Uterus (tissue), 4 donors: ENCODE measurements around the gene FOSL2. TPM values are rescaled to one million over a fixed set of nuclear protein-coding genes. Genes with fewer than 3 reads are reported as not detected.
A peak's percentile ranks its signal among the peaks of the same experiment; 100 is the strongest.

Experiments used
- DNase-seq, 2 donors: peaks; one replicate each; pipeline ENCODE4 v3.0.0-alpha.2; 2019 to 2020
- H3K27ac ChIP-seq, 2 donors: fragments of 200-600 bp; sonication (generic); 1 replicate in 1 of 2; 2 replicates in 1 of 2; pipeline ENCODE4 v1.5.1; 2016 to 2018
- H3K27me3 ChIP-seq, 2 donors: fragments of 200-600 bp; sonication (generic); one replicate each; pipeline ENCODE4 v1.5.1; 2018 to 2019; ENCODE audit warnings: control low read depth in 1 of 2
- H3K36me3 ChIP-seq, 2 donors: fragments of 200-600 bp; sonication (generic); one replicate each; pipeline ENCODE4 v1.5.1; 2019; ENCODE audit warnings: control low read depth in 1 of 2
- H3K4me1 ChIP-seq, 2 donors: fragments of 200-600 bp; sonication (generic); one replicate each; pipeline ENCODE4 v1.5.1; 2018 to 2019; ENCODE audit warnings: control low read depth in 1 of 2
- H3K4me3 ChIP-seq, 2 donors: fragments of 200-600 bp; sonication (generic); 1 replicate in 1 of 2; 2 replicates in 1 of 2; pipeline ENCODE4 v1.5.1; 2018 to 2019; ENCODE audit warnings: mild to moderate bottlenecking in 1 of 2
- H3K9me3 ChIP-seq, 2 donors: fragments of 200-600 bp; sonication (generic); one replicate each; pipeline ENCODE4 v1.5.1; 2019; ENCODE audit warnings: control low read depth in 1 of 2
- CTCF ChIP-seq, 4 experiments: fragments of 200-600 bp in 2 of 4; fragments of 450-650 bp in 2 of 4; sonication (generic) in 2 of 4; IDR thresholded peaks; one replicate each; pipeline ENCODE4 v1.5.1; 2016 to 2019; ENCODE audit warnings: antibody characterized with exemption in 4 of 4, mild to moderate bottlenecking in 2 of 4, moderate library complexity in 1 of 4
- POLR2A ChIP-seq, 2 donors: fragments of 450-650 bp; IDR thresholded peaks; one replicate each; pipeline ENCODE4 v1.6.1; 2016; ENCODE audit warnings: antibody characterized with exemption in 2 of 2, mild to moderate bottlenecking in 1 of 2, moderate library complexity in 1 of 2
- intact Hi-C: fragments of 100-400 bp; cut with DNase I; formaldehyde crosslinking; loops from one replicate; pipeline ENCODE4 v1.15.1; 2023; ENCODE audit warnings: low total_unique reads
- total RNA-seq, 4 donors: library from RNA; depleted of rRNA in 3 of 4; stranded (reverse); fragments of >200 nt in 3 of 4; gene quantifications; one replicate each; pipeline versions ENCODE4 v1.1.0 to v1.2.4, GENCODE V29; 2014 to 2023
- donor health status: DM: yes; HTN: yes; CAD: no.

Gene FOSL2
- total RNA-seq, 4 donors from 2014 or later: 39.8 to 134 (median 58.7) TPM

- no peaks in the 10 kb centered on the region for H3K9me3 ChIP-seq
- H3K27ac ChIP-seq: no peak overlapping the region
- no peaks in the 10 kb centered on the region for H3K27me3 ChIP-seq
- TF ChIP-seq CTCF (IDR thresholded peaks at IDR 0.05) (no peak), POLR2A (IDR thresholded peaks at IDR 0.05) (no peak)
- intact Hi-C loops: no loop called here
- peaks cover 19 to 27% of the 10 kb centered on the region in 2 donors for H3K4me1 ChIP-seq
- no peak overlapping the region for H3K4me3 ChIP-seq
- no peaks in the 10 kb centered on the region for H3K36me3 ChIP-seq
- no peak for DNase-seq
Measured at GRCh38 chr2:28411956-28412609, 19.4 kb downstream of the FOSL2 start.

GRCh38 chr2:28412625-28413151 is 20.0 kb downstream of the FOSL2 start:
- Histone ChIP-seq H3K4me3 (no peak overlapping the region), H3K9me3 (no peaks in the 10 kb centered on the region), H3K4me1 (peaks cover 16 to 22% of the 10 kb centered on the region in 2 donors), H3K27ac (peak overlapping the region in 1 of 2 donors; percentile 40), H3K36me3 (no peaks in the 10 kb centered on the region), H3K27me3 (no peaks in the 10 kb centered on the region)
- TF ChIP-seq CTCF (IDR thresholded peaks at IDR 0.05) (no peak), POLR2A (IDR thresholded peaks at IDR 0.05) (no peak)
- DNase-seq: no peak
- intact Hi-C loops: no loop called here

- Histone ChIP-seq H3K4me1 (peaks cover 10 to 16% of the 10 kb centered on the region in 2 donors), H3K9me3 (no peaks in the 10 kb centered on the region), H3K36me3 (no peaks in the 10 kb centered on the region), H3K4me3 (no peak overlapping the region), H3K27ac (peak overlapping the region in 1 of 2 donors; percentile 40), H3K27me3 (no peaks in the 10 kb centered on the region)
- intact Hi-C loops: no loop called here
- no peak for DNase-seq
- TF ChIP-seq CTCF (IDR thresholded peaks at IDR 0.05): no peak
- no peak for TF ChIP-seq POLR2A (IDR thresholded peaks at IDR 0.05)
Measured at GRCh38 chr2:28413152-28413898, 20.7 kb downstream of the FOSL2 start.

GRCh38 chr2:28413899-28414295 is 21.2 kb downstream of the FOSL2 start:
- no peak for DNase-seq
- peaks cover 10% of the 10 kb centered on the region in 2 donors for H3K4me1 ChIP-seq
- no peaks in the 10 kb centered on the region for H3K9me3 ChIP-seq
- no peaks in the 10 kb centered on the region for H3K36me3 ChIP-seq
- TF ChIP-seq POLR2A (IDR thresholded peaks at IDR 0.05) (no peak), CTCF (IDR thresholded peaks at IDR 0.05) (no peak)
- intact Hi-C loops: no loop called here
- peak overlapping the region in 1 of 2 donors; percentile 40 for H3K27ac ChIP-seq
- H3K27me3 ChIP-seq: no peaks in the 10 kb centered on the region
- H3K4me3 ChIP-seq: no peak overlapping the region

- H3K36me3 ChIP-seq: no peaks in the 10 kb centered on the region
- peak overlapping the region; percentile 9 to 40 for H3K27ac ChIP-seq
- H3K27me3 ChIP-seq: no peaks in the 10 kb centered on the region
- H3K4me3 ChIP-seq: no peak overlapping the region
- intact Hi-C loops: no loop called here
- H3K9me3 ChIP-seq: no peaks in the 10 kb centered on the region
- peaks cover 4 to 6% of the 10 kb centered on the region in 2 donors for H3K4me1 ChIP-seq
- no peak for DNase-seq
- TF ChIP-seq CTCF (IDR thresholded peaks at IDR 0.05): no peak
- TF ChIP-seq POLR2A (IDR thresholded peaks at IDR 0.05): no peak
Measured at GRCh38 chr2:28414583-28414982, 21.9 kb downstream of the FOSL2 start.
